HEK293T (cell line): ENCODE data around the gene OR2H1.

ENCODE experiments used
- CTCF ChIA-PET: fragments of 350-600 bp; formaldehyde crosslinking; extraction: SDS; loops from one replicate; lab custom pipeline; 2021; ENCODE audit warnings: antibody characterized with exemption, inconsistent platforms; lab: Yijun Ruan, JAX
- POLR2A ChIA-PET: fragments of 350-600 bp; formaldehyde crosslinking; extraction: SDS; loops from one replicate; lab custom pipeline; 2020; ENCODE audit warnings: antibody characterized with exemption, inconsistent platforms; lab: Yijun Ruan, JAX
- DNase-seq: peaks from one replicate; pipeline ENCODE4 v3.0.0; 2012; ENCODE audit warnings: mixed read lengths; ENCODE audit errors: extremely low spot score
- ARNT ChIP-seq: fragments of 450-650 bp; IDR thresholded peaks from 2 replicates; pipeline ENCODE4 v1.6.1; 2017; ENCODE audit warnings: mild to moderate bottlenecking
- BHLHE40 ChIP-seq: fragments of 450-650 bp; IDR thresholded peaks from 2 replicates; pipeline ENCODE4 v1.6.1; 2016; ENCODE audit warnings: mild to moderate bottlenecking, moderate library complexity, borderline replicate concordance
- CTBP1 ChIP-seq: fragments of 450-650 bp; IDR thresholded peaks from 2 replicates; pipeline ENCODE4 v1.6.1; 2016; ENCODE audit warnings: borderline replicate concordance
- ELF4 ChIP-seq: fragments of 450-650 bp; IDR thresholded peaks from 2 replicates; pipeline ENCODE4 v1.6.1; 2017; ENCODE audit warnings: antibody characterized with exemption
- FOXA1 ChIP-seq: fragments of 450-650 bp; IDR thresholded peaks from 2 replicates; pipeline ENCODE4 v1.6.1; 2016; ENCODE audit warnings: mild to moderate bottlenecking
- FOXK2 ChIP-seq: fragments of 450-650 bp; IDR thresholded peaks from 2 replicates; pipeline ENCODE4 v1.6.1; 2016; ENCODE audit warnings: mild to moderate bottlenecking
- FOXM1 ChIP-seq: fragments of 450-650 bp; IDR thresholded peaks from 2 replicates; pipeline ENCODE4 v1.6.1; 2017; ENCODE audit warnings: mild to moderate bottlenecking, borderline replicate concordance
- HDGF ChIP-seq: fragments of 450-650 bp; IDR thresholded peaks from 2 replicates; pipeline ENCODE4 v1.6.1; 2017; ENCODE audit warnings: antibody characterized with exemption, borderline replicate concordance
- L3MBTL2 ChIP-seq: fragments of 450-650 bp; conservative IDR thresholded peaks from 2 replicates; pipeline ENCODE4 v1.6.1; 2016; ENCODE audit warnings: mild to moderate bottlenecking
- LEF1 ChIP-seq: fragments of 450-650 bp; IDR thresholded peaks from 2 replicates; pipeline ENCODE4 v1.6.1; 2017; ENCODE audit warnings: mild to moderate bottlenecking, borderline replicate concordance
- NFRKB ChIP-seq: fragments of 450-650 bp; IDR thresholded peaks from 2 replicates; pipeline ENCODE4 v1.6.1; 2016; ENCODE audit warnings: mild to moderate bottlenecking, moderate library complexity
- PKNOX1 ChIP-seq: fragments of 450-650 bp; IDR thresholded peaks from 2 replicates; pipeline ENCODE4 v1.6.1; 2016
- SP1 ChIP-seq: fragments of 450-650 bp; IDR thresholded peaks from 2 replicates; pipeline ENCODE4 v1.6.1; 2017
- SUZ12 ChIP-seq: fragments of 450-650 bp; IDR thresholded peaks from 2 replicates; pipeline ENCODE4 v1.6.1; 2016; ENCODE audit warnings: mild to moderate bottlenecking
- TARDBP ChIP-seq: fragments of 450-650 bp; IDR thresholded peaks from 2 replicates; pipeline ENCODE4 v1.6.1; 2016
- ZNF384 ChIP-seq: fragments of 450-650 bp; IDR thresholded peaks from 2 replicates; pipeline ENCODE4 v1.6.1; 2016

The OR2H1 gene

GRCh38 chr6:29487131-29487530 lies 30.2 kb downstream of the OR2H1 start:
- POLR2A ChIA-PET, result no interaction called here
- DNase-seq, result no peak
- CTCF ChIA-PET, result no interaction called here
- TF ChIP-seq ZNF384, result no peak
- no peak for TF ChIP-seq FOXM1
- no peak for TF ChIP-seq ARNT
- TF ChIP-seq BHLHE40, result no peak
- TF ChIP-seq HDGF, result no peak
- TF ChIP-seq SUZ12, result no peak
- TF ChIP-seq NFRKB, result no peak
- TF ChIP-seq PKNOX1, result no peak
- TF ChIP-seq L3MBTL2, result no peak
- no peak for TF ChIP-seq LEF1
- TF ChIP-seq TARDBP, result no peak
- TF ChIP-seq SP1, result no peak
- TF ChIP-seq ELF4, result no peak
- TF ChIP-seq FOXK2, result no peak
- no peak for TF ChIP-seq FOXA1
- no peak for TF ChIP-seq CTBP1

GRCh38 chr6:29487660-29488059 lies 30.7 kb downstream of the OR2H1 start, which contains the start of gene MAS1L:
MAS1L (minus strand) TSS chr6:29487956; CDS start chr6:29487902, 54 bp downstream.
- TF ChIP-seq NFRKB (no peak), LEF1 (no peak), SUZ12 (no peak), TARDBP (no peak), L3MBTL2 (no peak), FOXM1 (no peak)
- ChIA-PET CTCF (no interaction called here), POLR2A (no interaction called here)
- DNase-seq, result no peak

- TF ChIP-seq FOXA1 (no peak), ARNT (no peak), PKNOX1 (no peak), ZNF384 (no peak), SUZ12 (no peak), BHLHE40 (no peak)
- DNase-seq, result no peak
- ChIA-PET CTCF (no interaction called here), POLR2A (no interaction called here)
Measured at GRCh38 chr6:29488874-29489273, 31.9 kb downstream of the OR2H1 start.

- DNase-seq, result no peak
- POLR2A ChIA-PET, result no interaction called here
- CTCF ChIA-PET, result no interaction called here
- TF ChIP-seq HDGF (no peak), SP1 (no peak), ZNF384 (no peak), FOXM1 (no peak)
Measured at GRCh38 chr6:29489286-29489685, 32.3 kb downstream of the OR2H1 start.

- DNase-seq, result no peak
- no peak for TF ChIP-seq SUZ12
- TF ChIP-seq ARNT, result no peak
- no peak for TF ChIP-seq NFRKB
- no peak for TF ChIP-seq FOXA1
- TF ChIP-seq L3MBTL2, result no peak
- no peak for TF ChIP-seq FOXM1
- no peak for TF ChIP-seq SP1
- no peak for TF ChIP-seq ELF4
- no peak for TF ChIP-seq BHLHE40
- no peak for TF ChIP-seq FOXK2
- CTCF ChIA-PET, result no interaction called here
- POLR2A ChIA-PET, result no interaction called here
Measured at GRCh38 chr6:29490055-29490454, 33.1 kb downstream of the OR2H1 start.

GRCh38 chr6:29490552-29490951 lies 33.6 kb downstream of the OR2H1 start:
- DNase-seq, result no peak
- ChIA-PET CTCF (no interaction called here), POLR2A (no interaction called here)
- TF ChIP-seq ZNF384 (no peak), LEF1 (no peak), CTBP1 (no peak), FOXK2 (no peak), SUZ12 (no peak), NFRKB (no peak), TARDBP (no peak), ELF4 (no peak), HDGF (no peak), FOXA1 (no peak), ARNT (no peak), PKNOX1 (no peak), SP1 (no peak), BHLHE40 (no peak), FOXM1 (no peak)

- TF ChIP-seq ARNT, result no peak
- no peak for TF ChIP-seq SP1
- no peak for TF ChIP-seq NFRKB
- ChIA-PET POLR2A (no interaction called here), CTCF (no interaction called here)
- no peak for DNase-seq
Measured at GRCh38 chr6:29491574-29491973, 34.6 kb downstream of the OR2H1 start.

GRCh38 chr6:29493261-29493660 lies 36.3 kb downstream of the OR2H1 start:
- CTCF ChIA-PET, result no interaction called here
- POLR2A ChIA-PET, result no interaction called here

More at GRCh38 chr6:29493261-29493660, 36.3 kb downstream of the OR2H1 start:
- TF ChIP-seq FOXM1 (no peak), NFRKB (no peak), BHLHE40 (no peak), L3MBTL2 (no peak), HDGF (no peak), SP1 (no peak), ELF4 (no peak), ZNF384 (no peak), ARNT (no peak)
- DNase-seq, result no peak
